GM19452 (cell line): ENCODE data around the gene C3orf49.

Experiments
- ATAC-seq: cut with Tn5 transposase; IDR thresholded peaks from one replicate; pipeline ENCODE4 v1.9.1; 2021; ENCODE audit not compliant: unreplicated experiment

Gene C3orf49

DNA sequence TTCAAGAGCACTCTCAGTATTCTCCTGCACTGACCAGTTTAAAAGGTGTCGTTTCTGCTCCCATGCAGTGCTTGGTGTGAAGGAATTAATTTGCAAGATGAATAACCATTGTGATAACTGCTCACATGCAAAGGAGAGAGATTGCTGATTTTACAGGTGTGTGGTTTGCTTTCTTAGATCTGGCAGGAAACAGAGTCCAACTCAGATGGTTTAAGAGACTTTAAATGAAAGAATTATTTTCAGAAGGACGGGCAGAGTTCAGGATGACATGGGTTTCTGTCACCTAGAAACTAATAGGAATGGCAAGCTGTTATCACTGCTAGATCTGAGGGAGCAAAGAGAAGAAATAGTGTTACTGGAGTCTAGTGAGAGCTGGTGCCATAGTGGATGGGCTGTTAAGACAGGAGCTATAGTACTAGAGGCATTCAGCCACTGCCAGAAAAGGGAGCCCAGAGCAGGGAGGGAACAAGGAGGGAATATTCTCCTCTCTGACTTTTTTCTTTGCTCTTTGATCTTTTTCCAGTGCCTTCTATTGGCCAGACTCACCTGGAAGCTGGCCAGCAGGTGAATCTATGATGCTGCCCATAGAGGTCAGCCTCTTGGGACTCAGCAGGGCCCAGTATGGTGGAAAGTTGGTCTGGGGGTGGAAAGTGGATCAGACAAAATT lies 59.4 kb downstream of the C3orf49 start:
- no peak for ATAC-seq

DNA sequence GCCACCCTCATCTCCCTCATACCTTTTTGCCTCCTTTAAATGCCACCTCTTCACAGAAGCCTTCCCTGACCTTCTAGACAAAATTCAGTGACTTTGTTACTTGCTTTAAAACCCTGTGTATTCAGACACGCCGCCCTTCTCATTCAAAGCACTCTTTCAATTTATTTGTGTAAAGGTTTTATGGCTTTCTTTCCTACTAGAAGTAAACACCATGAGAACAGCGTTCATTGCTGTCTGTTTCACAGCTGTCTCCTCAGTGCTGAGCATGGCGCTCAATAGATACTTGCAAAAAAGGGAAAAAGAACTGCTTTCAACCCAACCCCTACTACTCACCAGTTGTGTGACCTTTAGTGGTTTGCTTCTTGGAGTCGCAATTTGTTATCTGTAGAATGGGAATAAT lies 61.6 kb downstream of the C3orf49 start:
- no peak for ATAC-seq

GRCh38 chr3:63886858-63887257 lies 67.8 kb downstream of the C3orf49 start:
- ATAC-seq: no peak

GRCh38 chr3:63891518-63891917 lies 72.4 kb downstream of the C3orf49 start:
- no peak for ATAC-seq

DNA sequence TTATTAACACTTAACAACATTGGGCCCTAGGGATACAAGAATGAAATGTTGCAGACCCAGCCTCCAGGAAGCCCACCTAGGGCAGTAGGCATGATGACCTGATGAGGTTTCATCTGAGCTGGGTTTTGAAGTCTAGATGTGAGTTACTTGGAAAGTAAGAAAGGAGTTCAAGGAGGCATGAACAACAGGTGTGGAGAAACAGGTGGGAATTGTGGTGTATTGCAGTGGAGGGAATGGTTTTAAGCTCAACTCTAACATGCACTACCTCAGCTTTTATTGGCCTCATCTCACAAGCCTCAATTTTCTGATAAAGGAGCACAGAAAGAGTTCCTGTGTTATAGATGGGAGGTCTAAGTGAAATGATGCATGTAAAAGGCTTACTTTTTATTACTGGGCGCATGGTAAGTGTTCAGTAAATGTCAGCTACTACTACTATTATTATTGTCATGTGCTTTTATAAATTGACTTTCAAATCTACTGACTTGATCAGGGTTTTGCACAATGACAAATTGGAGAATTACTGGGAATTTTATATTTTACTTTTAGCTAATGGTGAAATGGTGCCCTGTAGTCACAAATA lies 73.8 kb downstream of the C3orf49 start:
- no peak for ATAC-seq

DNA sequence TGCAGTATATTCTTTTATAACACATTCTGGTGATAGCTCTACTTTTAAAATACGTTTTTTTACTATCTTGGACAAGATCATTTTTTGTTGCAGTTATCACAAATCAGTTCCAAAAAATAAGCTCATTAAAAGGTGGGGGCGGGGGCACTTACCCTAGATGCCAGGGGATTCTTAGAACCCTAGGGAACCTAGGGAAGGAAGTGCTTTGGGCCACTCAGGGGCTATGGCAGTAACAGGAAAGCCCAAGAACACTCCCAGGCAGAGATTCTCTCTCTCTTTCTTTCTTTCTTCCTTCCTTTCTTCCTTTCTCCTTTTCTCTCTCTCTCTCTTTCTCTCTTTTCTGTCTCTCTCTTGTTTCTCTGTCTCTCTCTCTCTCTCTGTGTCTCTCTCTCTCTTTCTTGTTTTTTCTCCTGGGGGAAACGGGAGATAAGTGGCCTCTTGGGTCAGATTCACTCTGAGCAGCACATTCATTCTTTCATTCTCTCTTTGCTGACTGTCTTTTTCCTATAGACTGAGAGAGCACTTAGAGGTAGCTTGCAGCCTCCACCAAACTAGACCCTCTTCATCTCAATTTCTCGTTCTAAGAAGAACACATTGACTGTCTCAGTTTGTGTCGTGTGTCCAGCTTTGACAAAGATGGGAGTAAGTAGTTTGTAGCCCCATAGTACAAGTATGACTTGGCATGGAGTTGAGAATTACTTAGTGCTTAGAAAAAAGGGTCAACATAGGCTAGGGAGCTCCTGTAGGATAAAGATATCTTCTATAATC lies 76.5 kb downstream of the C3orf49 start:
- ATAC-seq: no peak

- peak; percentile 71 for ATAC-seq
These were observed 77.4 kb downstream of the C3orf49 start for GRCh38 chr3:63896332-63897030.
